GM12875 (cell line): ENCODE results near the gene DAPP1.

ENCODE experiments used
- H3K4me3 ChIP-seq: one replicate; pipeline ENCODE4 v1.5.1; 2011; ENCODE audit warnings: low read depth, low read length, control low read depth
- CTCF ChIP-seq: IDR thresholded peaks from 2 replicates; pipeline ENCODE4 v1.5.1; 2011; ENCODE audit warnings: low read depth, mild to moderate bottlenecking, control low read depth, inconsistent platforms, low read length, moderate library complexity, borderline replicate concordance; ENCODE audit not compliant: insufficient read depth

Gene DAPP1

GRCh38 chr4:99863804-99864203, 47.2 kb downstream of the DAPP1 start:
- no peak for TF ChIP-seq CTCF
- no peak overlapping the region for H3K4me3 ChIP-seq

- TF ChIP-seq CTCF: no peak
- no peak overlapping the region for H3K4me3 ChIP-seq
These were observed 51.5 kb downstream of the DAPP1 start for GRCh38 chr4:99868126-99868596.

GRCh38 chr4:99872570-99872969, 55.9 kb downstream of the DAPP1 start:
- no peak for TF ChIP-seq CTCF
- no peak overlapping the region for H3K4me3 ChIP-seq

DNA sequence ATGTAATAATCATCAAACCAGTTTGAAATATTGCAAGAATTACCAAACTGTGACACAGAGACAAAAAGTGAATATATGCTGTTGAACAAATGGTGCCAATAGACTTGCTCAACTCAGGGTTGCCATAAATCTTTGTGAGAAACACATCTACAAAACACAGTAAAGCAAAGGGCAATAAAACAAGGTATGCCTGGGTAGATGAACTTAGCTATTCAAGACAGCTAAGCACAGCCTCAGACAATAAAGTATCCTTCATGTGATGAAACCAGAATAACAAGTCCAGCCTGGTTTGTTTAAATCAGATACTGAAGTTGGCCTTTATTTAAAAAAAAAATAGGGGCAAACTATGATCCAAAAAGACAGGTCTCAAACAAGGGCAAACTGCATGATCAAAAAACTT, 58.4 kb downstream of the DAPP1 start:
- no peak overlapping the region for H3K4me3 ChIP-seq
- no peak for TF ChIP-seq CTCF

DNA sequence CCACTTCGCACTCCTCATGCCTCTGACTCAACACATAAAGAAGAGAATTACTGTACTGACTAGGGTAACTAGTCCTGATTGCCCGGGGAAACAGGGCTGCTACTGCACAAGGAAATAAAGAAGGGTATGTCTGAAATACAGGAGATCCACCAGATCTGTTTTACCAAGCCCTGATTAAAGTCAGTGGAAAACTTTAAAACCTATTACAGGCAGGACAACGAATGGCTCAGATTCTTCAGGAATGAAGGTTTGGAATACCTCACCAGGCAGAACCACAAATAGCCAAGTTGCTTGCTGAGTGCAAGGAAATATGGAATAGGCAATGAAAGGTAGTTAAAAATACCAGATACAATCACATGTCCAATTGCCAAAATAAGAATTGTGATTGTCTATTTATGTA, 60.3 kb downstream of the DAPP1 start:
- TF ChIP-seq CTCF: no peak

GRCh38 chr4:99878604-99879003, 62.0 kb downstream of the DAPP1 start:
- TF ChIP-seq CTCF: no peak
- H3K4me3 ChIP-seq: no peak overlapping the region

More for the DNA sequence above, 60.3 kb downstream of the DAPP1 start:
- no peak overlapping the region for H3K4me3 ChIP-seq

- no peak overlapping the region for H3K4me3 ChIP-seq
- TF ChIP-seq CTCF: no peak
These were observed 62.8 kb downstream of the DAPP1 start for GRCh38 chr4:99879458-99879857.
